Measurements from ENCODE around the gene TGFB1I1.

GRCh38 chr16:31471875-31472708 lies at the start of gene TGFB1I1:
- TF ChIP-seq, protein P1, sequence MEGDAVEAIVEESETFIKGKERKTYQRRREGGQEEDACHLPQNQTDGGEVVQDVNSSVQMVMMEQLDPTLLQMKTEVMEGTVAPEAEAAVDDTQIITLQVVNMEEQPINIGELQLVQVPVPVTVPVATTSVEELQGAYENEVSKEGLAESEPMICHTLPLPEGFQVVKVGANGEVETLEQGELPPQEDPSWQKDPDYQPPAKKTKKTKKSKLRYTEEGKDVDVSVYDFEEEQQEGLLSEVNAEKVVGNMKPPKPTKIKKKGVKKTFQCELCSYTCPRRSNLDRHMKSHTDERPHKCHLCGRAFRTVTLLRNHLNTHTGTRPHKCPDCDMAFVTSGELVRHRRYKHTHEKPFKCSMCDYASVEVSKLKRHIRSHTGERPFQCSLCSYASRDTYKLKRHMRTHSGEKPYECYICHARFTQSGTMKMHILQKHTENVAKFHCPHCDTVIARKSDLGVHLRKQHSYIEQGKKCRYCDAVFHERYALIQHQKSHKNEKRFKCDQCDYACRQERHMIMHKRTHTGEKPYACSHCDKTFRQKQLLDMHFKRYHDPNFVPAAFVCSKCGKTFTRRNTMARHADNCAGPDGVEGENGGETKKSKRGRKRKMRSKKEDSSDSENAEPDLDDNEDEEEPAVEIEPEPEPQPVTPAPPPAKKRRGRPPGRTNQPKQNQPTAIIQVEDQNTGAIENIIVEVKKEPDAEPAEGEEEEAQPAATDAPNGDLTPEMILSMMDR (IDR thresholded peaks at IDR 0.05) = no peak
- no peak for TF ChIP-seq EZH2 (IDR thresholded peaks at IDR 0.05; ENCODE audit: borderline replicate concordance, insufficient read depth, low read depth, low read length, poor library complexity, severe bottlenecking)
